ENCODE results near the gene TNRC18. TPM values are rescaled to one million over a fixed set of nuclear protein-coding genes. Genes with fewer than 3 reads are reported as not detected.
"Not testable (repeated sequence)": the region's sequence is repeated elsewhere in the genome, so short reads cannot be mapped to it uniquely, and the experiment has no call there.

TNRC18 gene, protein sequence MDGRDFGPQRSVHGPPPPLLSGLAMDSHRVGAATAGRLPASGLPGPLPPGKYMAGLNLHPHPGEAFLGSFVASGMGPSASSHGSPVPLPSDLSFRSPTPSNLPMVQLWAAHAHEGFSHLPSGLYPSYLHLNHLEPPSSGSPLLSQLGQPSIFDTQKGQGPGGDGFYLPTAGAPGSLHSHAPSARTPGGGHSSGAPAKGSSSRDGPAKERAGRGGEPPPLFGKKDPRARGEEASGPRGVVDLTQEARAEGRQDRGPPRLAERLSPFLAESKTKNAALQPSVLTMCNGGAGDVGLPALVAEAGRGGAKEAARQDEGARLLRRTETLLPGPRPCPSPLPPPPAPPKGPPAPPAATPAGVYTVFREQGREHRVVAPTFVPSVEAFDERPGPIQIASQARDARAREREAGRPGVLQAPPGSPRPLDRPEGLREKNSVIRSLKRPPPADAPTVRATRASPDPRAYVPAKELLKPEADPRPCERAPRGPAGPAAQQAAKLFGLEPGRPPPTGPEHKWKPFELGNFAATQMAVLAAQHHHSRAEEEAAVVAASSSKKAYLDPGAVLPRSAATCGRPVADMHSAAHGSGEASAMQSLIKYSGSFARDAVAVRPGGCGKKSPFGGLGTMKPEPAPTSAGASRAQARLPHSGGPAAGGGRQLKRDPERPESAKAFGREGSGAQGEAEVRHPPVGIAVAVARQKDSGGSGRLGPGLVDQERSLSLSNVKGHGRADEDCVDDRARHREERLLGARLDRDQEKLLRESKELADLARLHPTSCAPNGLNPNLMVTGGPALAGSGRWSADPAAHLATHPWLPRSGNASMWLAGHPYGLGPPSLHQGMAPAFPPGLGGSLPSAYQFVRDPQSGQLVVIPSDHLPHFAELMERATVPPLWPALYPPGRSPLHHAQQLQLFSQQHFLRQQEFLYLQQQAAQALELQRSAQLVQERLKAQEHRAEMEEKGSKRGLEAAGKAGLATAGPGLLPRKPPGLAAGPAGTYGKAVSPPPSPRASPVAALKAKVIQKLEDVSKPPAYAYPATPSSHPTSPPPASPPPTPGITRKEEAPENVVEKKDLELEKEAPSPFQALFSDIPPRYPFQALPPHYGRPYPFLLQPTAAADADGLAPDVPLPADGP (N-terminal part only)
- total RNA-seq (ENCODE audit: unreplicated experiment): 91.8 TPM
- long read RNA-seq, partial matches to known transcripts: 0 of 1 reads
- long read RNA-seq, other reads (novel, unspliced or antisense): 1 of 1 reads

DNA sequence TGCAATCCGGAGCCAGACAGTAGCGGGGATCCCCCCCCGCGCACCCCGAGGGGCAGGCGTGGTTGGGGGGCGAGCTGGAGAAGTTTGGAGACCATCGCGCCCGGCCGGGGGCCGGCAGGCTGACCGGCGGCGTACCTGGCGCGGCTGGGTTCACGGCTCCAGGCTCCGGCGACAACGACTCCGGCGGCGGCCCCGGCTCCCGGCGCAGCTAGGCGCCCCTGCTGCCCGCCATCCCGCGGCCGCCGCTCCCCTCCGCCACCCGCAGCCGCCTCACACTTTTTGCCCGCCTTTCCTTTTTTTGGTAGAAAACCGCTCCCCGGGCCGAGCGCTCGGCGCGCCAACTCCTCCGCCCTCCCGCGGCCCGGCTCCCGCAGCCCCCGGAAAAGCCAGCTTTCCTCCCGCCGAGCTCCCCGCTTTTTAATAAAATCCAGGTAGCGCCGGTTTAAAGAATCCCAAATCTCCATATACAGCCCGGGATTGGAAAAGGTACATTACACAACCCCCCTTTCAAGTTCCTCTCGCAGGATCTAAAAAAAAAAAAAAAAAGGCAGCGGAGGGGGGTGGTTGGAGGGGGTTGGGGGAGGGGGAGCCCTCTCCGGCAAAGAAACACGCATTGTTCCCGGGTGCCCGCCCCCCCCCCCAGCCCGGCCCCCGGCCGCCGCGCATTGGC, at the start of gene TNRC18:
TSS of gene TNRC18 (minus strand) at position 529 of the 670 bp plus-strand sequence. CDS start 2,588 bp downstream, outside the sequence.
- DNase-seq (ENCODE audit: low spot score): peak; percentile 53
- H3K27me3 Mint-ChIP-seq (ENCODE audit: unreplicated experiment): peaks cover 27% of the 10 kb centered on the region

DNA sequence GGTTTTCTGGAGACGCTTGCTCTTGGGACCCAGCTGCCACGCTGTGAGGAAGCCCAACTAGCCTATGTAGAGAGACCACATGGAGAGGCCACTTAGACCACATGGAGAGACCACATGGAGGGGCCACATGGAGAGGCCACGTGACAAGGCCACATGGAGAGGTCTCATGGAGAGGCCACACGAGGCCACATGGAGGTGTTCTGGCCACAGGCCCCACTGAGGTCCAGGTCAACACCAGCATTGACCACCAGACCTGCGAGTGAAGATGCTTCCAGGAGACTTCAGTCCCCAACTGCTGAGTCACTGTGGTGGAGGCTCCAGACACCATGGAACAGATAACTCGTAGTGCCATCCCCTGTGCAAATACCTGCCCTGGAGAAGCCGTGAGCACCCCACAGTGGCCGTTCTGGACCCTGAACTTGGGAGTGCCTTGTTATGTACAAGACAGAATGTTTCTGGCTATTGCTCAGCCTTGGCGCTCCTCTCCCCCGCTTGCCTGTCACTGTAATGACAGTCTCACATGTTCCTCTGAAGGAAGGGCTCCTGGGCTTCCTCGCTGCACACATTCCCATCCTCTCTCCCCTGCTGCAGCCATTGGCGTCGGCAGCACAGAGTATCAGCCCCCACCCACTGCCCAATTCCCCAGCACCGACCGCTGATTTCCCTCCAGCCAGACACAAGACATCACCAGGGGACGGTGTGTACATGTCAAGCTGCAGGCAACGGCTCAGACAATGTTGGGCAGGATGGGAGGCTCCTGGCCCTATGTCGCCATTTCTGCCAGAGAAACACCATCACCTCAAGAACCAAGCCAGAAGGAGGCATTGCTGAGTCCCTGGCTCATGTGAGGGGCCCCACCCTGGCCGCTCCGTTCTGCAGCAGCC, 49.0 kb upstream of the TNRC18 start:
- Mint-ChIP-seq H3K36me3 (ENCODE audit: low read depth, unreplicated experiment) (peaks cover 9% of the 10 kb centered on the region), H3K27ac (ENCODE audit: unreplicated experiment) (no peak overlapping the region), H3K4me3 (ENCODE audit: unreplicated experiment) (no peak overlapping the region), H3K27me3 (ENCODE audit: unreplicated experiment) (peaks cover 9% of the 10 kb centered on the region), H3K9me3 (ENCODE audit: unreplicated experiment) (no peaks in the 10 kb centered on the region), H3K4me1 (ENCODE audit: unreplicated experiment) (peaks cover 5% of the 10 kb centered on the region)
- TF ChIP-seq, protein P1, sequence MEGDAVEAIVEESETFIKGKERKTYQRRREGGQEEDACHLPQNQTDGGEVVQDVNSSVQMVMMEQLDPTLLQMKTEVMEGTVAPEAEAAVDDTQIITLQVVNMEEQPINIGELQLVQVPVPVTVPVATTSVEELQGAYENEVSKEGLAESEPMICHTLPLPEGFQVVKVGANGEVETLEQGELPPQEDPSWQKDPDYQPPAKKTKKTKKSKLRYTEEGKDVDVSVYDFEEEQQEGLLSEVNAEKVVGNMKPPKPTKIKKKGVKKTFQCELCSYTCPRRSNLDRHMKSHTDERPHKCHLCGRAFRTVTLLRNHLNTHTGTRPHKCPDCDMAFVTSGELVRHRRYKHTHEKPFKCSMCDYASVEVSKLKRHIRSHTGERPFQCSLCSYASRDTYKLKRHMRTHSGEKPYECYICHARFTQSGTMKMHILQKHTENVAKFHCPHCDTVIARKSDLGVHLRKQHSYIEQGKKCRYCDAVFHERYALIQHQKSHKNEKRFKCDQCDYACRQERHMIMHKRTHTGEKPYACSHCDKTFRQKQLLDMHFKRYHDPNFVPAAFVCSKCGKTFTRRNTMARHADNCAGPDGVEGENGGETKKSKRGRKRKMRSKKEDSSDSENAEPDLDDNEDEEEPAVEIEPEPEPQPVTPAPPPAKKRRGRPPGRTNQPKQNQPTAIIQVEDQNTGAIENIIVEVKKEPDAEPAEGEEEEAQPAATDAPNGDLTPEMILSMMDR (IDR thresholded peaks at IDR 0.05; ENCODE audit: unreplicated experiment): no peak
- DNase-seq (ENCODE audit: low spot score): no peak

More for the DNA sequence above, at the start of gene TNRC18:
- Mint-ChIP-seq H3K4me1 (ENCODE audit: unreplicated experiment) (peaks cover 2% of the 10 kb centered on the region), H3K9me3 (ENCODE audit: unreplicated experiment) (no peaks in the 10 kb centered on the region), H3K4me3 (ENCODE audit: unreplicated experiment) (peak within 1 kb of the TSS; percentile 99), H3K36me3 (ENCODE audit: low read depth, unreplicated experiment) (peaks cover 9% of the 10 kb centered on the region), H3K27ac (ENCODE audit: unreplicated experiment) (peak within 1 kb of the TSS; percentile 99)
- TF ChIP-seq, protein P1 (IDR thresholded peaks at IDR 0.05; ENCODE audit: unreplicated experiment): no peak

DNA sequence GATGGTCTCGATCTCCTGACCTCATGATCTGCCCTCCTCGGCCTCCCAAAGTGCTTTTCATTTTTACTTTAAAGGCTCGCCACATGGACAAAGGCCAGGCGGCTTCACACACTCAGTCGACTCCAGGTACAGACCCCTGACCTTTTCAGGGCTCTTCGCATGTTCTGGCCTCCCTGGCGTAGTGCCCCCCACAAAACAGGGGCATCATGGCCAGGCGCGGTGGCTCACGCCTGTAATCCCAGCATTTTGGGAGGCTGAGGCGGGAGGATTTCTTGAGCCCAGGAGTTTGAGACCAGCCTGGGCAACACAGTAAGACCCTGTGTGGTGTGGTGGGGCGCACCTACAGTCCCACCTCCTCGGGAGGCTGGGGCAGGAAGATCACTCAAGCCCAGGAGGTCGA, 48.0 kb upstream of the TNRC18 start:
- not testable (repeated sequence) for DNase-seq (ENCODE audit: low spot score); H3K4me1 Mint-ChIP-seq (ENCODE audit: unreplicated experiment); H3K36me3 Mint-ChIP-seq (ENCODE audit: low read depth, unreplicated experiment); H3K27me3 Mint-ChIP-seq (ENCODE audit: unreplicated experiment); H3K27ac Mint-ChIP-seq (ENCODE audit: unreplicated experiment); H3K9me3 Mint-ChIP-seq (ENCODE audit: unreplicated experiment); H3K4me3 Mint-ChIP-seq (ENCODE audit: unreplicated experiment)

DNA sequence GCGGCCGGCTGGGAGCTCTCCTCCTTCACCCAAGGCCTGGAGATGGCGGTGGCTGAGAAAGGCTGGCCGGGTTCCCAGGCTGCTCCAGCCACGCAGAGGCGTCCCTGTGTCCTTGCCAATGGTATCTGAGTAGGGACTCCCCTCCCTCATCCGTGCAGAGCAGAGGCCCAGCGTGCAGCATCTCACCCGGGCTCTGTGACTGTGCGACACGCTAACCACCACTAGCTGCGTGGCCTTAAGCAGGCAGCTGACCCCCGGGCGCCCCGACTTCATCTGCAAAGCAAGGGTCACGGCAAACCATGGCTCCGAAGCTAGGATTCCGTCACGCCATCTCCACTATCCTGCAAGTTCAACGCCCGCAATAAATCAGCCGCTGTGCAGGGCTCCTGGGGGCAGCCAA, 47.2 kb upstream of the TNRC18 start:
- no peak overlapping the region for H3K4me3 Mint-ChIP-seq (ENCODE audit: unreplicated experiment)
- H3K9me3 Mint-ChIP-seq (ENCODE audit: unreplicated experiment): no peaks in the 10 kb centered on the region
- H3K4me1 Mint-ChIP-seq (ENCODE audit: unreplicated experiment): peaks cover 5% of the 10 kb centered on the region
- H3K27me3 Mint-ChIP-seq (ENCODE audit: unreplicated experiment): peaks cover 9% of the 10 kb centered on the region
- TF ChIP-seq, protein P1 (IDR thresholded peaks at IDR 0.05; ENCODE audit: unreplicated experiment): no peak
- DNase-seq (ENCODE audit: low spot score): no peak
- H3K36me3 Mint-ChIP-seq (ENCODE audit: low read depth, unreplicated experiment): peaks cover 9% of the 10 kb centered on the region
- H3K27ac Mint-ChIP-seq (ENCODE audit: unreplicated experiment): no peak overlapping the region
